ENCODE results near the gene WFIKKN1.

GRCh38 chr16:629185-629832 is 1.5 kb upstream of the WFIKKN1 start:
- TF ChIP-seq PATZ1 (CRISPR knock-in tag; IDR thresholded peaks at IDR 0.05; ENCODE audit: borderline replicate concordance) (no peak), CSRNP3 (CRISPR knock-in tag; IDR thresholded peaks at IDR 0.05) (no peak), ZFP3 (CRISPR knock-in tag; IDR thresholded peaks at IDR 0.05) (no peak), OSR1 (CRISPR knock-in tag; IDR thresholded peaks at IDR 0.05) (no peak), ZNF565 (CRISPR knock-in tag; conservative IDR thresholded peaks at IDR 0.05; ENCODE audit: low read depth) (no peak)

Measured in SK-N-SH treated with all-trans-retinoic acid at 6 μM for 48 hours (cell line).